Measurements from ENCODE around the gene CHRNA5. TPM values are rescaled to one million over a fixed set of nuclear protein-coding genes. Genes with fewer than 3 reads are reported as not detected.
A peak's percentile ranks its signal among the peaks of the same experiment; 100 is the strongest.
"Not testable (repeated sequence)": the region's sequence is repeated elsewhere in the genome, so short reads cannot be mapped to it uniquely, and the experiment has no call there.

Gene CHRNA5
- total and polyA plus RNA-seq, 2 donors from 2014 or later = 0.41 to 0.76 TPM

DNA sequence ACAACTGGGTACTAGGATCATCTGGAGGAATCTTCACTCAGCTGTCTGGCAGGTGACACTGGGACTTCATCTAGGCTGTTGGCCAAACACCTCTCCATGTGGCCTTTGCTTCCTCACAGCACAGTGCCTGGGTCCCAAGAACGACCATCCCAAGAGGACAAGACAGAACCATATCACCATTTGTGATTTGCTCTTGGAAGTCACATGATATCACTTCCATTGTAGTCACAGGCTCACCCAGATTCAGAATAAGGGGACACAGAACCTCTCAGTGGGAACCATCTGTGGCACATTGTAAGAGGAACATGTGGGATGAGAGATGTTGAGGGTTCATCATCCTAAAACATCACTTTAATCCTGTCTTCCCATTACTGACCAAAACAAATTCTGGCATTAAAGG is 27.0 kb upstream of the CHRNA5 start:
- intact Hi-C loops (cut with DNase I) = no loop called here
- Histone ChIP-seq H3K27me3 (ENCODE audit: control insufficient read depth, insufficient read depth, low read length) (no peaks in the 10 kb centered on the region), H3K9ac (ENCODE audit: low read length in 3 of 3) (no peak overlapping the region), H3K9me3 (ENCODE audit: control insufficient read depth in 2 of 3, insufficient read depth in 1 of 3, low read length in 3 of 3) (no peaks in the 10 kb centered on the region), H3K4me1 (ENCODE audit: control insufficient read depth in 2 of 3, insufficient read depth in 2 of 3, low read depth in 1 of 3, low read length in 3 of 3) (peaks cover 0 to 2% (median 0%) of the 10 kb centered on the region in 3 donors), H3K4me3 (ENCODE audit: low read length in 3 of 3) (no peak overlapping the region), H3K27ac (ENCODE audit: low read depth in 2 of 2, low read length in 2 of 2) (no peak overlapping the region), H3K36me3 (ENCODE audit: control insufficient read depth in 2 of 3, insufficient read depth in 3 of 3, low read length in 3 of 3) (peaks cover 3 to 10% (median 4%) of the 10 kb centered on the region in 3 donors)
- TF ChIP-seq, protein P1, sequence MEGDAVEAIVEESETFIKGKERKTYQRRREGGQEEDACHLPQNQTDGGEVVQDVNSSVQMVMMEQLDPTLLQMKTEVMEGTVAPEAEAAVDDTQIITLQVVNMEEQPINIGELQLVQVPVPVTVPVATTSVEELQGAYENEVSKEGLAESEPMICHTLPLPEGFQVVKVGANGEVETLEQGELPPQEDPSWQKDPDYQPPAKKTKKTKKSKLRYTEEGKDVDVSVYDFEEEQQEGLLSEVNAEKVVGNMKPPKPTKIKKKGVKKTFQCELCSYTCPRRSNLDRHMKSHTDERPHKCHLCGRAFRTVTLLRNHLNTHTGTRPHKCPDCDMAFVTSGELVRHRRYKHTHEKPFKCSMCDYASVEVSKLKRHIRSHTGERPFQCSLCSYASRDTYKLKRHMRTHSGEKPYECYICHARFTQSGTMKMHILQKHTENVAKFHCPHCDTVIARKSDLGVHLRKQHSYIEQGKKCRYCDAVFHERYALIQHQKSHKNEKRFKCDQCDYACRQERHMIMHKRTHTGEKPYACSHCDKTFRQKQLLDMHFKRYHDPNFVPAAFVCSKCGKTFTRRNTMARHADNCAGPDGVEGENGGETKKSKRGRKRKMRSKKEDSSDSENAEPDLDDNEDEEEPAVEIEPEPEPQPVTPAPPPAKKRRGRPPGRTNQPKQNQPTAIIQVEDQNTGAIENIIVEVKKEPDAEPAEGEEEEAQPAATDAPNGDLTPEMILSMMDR (IDR thresholded peaks at IDR 0.05; ENCODE audit: borderline replicate concordance, extremely low read depth, insufficient read depth) = no peak
- FAIRE-seq (no peak), DNase-seq (no peak)

DNA sequence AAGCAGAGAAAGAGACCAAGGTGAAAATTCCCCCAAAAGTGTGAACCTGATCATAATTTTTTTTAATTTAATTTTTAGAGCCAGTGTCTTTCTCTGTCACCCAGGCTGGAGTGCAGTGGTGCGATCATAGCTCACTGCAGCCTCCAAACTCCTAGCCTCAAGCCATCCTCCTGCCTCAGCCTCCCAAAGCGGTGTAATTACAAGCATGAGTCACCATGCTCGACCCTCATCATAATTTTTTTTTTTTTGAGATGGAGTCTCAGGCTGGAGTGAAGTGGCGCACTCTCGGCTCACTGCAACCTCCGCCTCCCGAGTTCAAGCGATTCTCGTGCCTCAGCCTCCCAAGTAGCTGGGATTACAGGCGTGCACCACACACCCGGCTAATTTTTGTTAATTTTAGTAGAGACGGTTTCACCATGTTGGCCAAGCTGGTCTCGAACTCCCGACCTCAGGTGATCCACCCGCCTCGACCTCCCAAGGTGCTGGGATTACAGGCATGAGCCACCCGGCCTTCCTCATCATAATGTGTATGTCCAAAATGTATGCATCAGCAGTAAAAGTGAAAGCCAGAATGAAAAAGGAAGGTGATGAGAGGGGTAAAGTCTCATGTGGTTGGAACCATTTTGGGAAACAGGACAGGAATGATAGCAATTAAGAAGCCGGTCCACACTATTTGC is 25.7 kb upstream of the CHRNA5 start:
- H3K9ac ChIP-seq (ENCODE audit: low read length in 3 of 3) = peak overlapping the region; percentile 82 to 99 (median 97)
- peak overlapping the region; percentile 95 to 99 (median 98) for H3K4me3 ChIP-seq (ENCODE audit: low read length in 3 of 3)
- peaks cover 3 to 14% (median 4%) of the 10 kb centered on the region in 3 donors for H3K36me3 ChIP-seq (ENCODE audit: control insufficient read depth in 2 of 3, insufficient read depth in 3 of 3, low read length in 3 of 3)
- H3K4me1 ChIP-seq (ENCODE audit: control insufficient read depth in 2 of 3, insufficient read depth in 2 of 3, low read depth in 1 of 3, low read length in 3 of 3); intact Hi-C loops (cut with DNase I); H3K27me3 ChIP-seq (ENCODE audit: control insufficient read depth, insufficient read depth, low read length); FAIRE-seq; H3K9me3 ChIP-seq (ENCODE audit: control insufficient read depth in 2 of 3, insufficient read depth in 1 of 3, low read length in 3 of 3); DNase-seq: not testable (repeated sequence)
- peak overlapping the region; percentile 86 to 93 for H3K27ac ChIP-seq (ENCODE audit: low read depth in 2 of 2, low read length in 2 of 2)

DNA sequence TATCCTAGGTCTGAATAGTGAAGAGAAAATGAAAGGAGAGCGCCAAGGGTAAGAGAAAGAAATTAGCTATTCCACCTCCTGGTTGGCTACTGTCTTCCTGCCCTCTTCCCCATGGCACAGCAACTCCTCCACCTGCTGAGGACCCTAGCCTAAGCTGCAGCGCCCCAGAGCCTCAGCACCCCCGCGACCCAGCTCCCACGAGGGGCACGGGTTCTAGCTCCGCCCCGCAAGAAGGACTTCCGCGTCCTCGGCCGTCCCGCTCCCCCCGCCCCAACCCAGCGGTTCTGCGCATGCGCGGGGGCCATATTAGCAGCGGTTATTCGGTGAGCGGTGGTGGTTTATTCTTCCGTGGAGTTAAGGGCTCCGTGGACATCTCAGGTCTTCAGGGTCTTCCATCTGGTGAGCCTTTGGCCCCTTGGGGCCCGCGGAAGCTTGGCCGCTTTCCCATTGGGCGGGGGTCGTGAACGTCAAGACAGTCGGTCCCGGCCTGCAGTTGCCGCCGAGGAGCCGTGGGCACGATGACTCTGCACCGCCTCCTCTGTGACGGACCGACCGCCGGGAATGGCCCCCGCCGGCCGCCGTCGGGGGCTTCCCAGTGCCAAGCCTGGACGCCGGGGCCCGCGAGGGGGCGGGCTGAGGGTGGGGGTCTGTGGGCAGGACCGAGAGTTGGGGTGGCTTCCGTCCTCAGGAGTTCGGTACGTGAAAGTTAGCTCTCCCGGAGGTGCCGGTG is 25.0 kb upstream of the CHRNA5 start, which contains the start of gene PSMA4:
TSS of gene PSMA4 (plus strand) at position 304 of the 730 bp plus-strand sequence. CDS start 1,484 bp downstream, outside the sequence.
- Histone ChIP-seq H3K9ac (ENCODE audit: low read length in 3 of 3) (peak within 1 kb of the TSS; percentile 82 to 99 (median 97)), H3K27me3 (ENCODE audit: control insufficient read depth, insufficient read depth, low read length) (no peaks in the 10 kb centered on the region), H3K27ac (ENCODE audit: low read depth in 2 of 2, low read length in 2 of 2) (peak within 1 kb of the TSS; percentile 86 to 93), H3K36me3 (ENCODE audit: control insufficient read depth in 2 of 3, insufficient read depth in 3 of 3, low read length in 3 of 3) (peaks cover 5 to 20% (median 7%) of the 10 kb centered on the region in 3 donors), H3K9me3 (ENCODE audit: control insufficient read depth in 2 of 3, insufficient read depth in 1 of 3, low read length in 3 of 3) (no peaks in the 10 kb centered on the region), H3K4me3 (ENCODE audit: low read length in 3 of 3) (peak within 1 kb of the TSS; percentile 95 to 99 (median 98)), H3K4me1 (ENCODE audit: control insufficient read depth in 2 of 3, insufficient read depth in 2 of 3, low read depth in 1 of 3, low read length in 3 of 3) (peaks cover 0 to 2% (median 0%) of the 10 kb centered on the region in 3 donors)
- peak; percentile 94 to 97 (median 95) for DNase-seq
- TF ChIP-seq, protein P1 (IDR thresholded peaks at IDR 0.05; ENCODE audit: borderline replicate concordance, extremely low read depth, insufficient read depth) = no peak
- intact Hi-C loops (cut with DNase I) = no loop called here
- FAIRE-seq = no peak
